GM12878 (cell line): ENCODE results near the gene TEKT3.

Experiments
- KLF5 ChIP-seq: fragments of 450-650 bp; IDR thresholded peaks from 2 replicates; pipeline ENCODE4 v1.6.1; 2014; ENCODE audit warnings: mild to moderate bottlenecking; ENCODE audit not compliant: partially characterized antibody
- POLR2A ChIP-seq: IDR thresholded peaks from 2 replicates; pipeline ENCODE4 v1.6.1; 2011; ENCODE audit warnings: low read depth, mild to moderate bottlenecking, low read length
- TAF1 ChIP-seq: IDR thresholded peaks from 2 replicates; pipeline ENCODE4 v1.6.1; 2011; ENCODE audit warnings: mild to moderate bottlenecking, low read depth, low read length, borderline replicate concordance
- ZNF384 ChIP-seq: IDR thresholded peaks from 2 replicates; pipeline ENCODE4 v1.6.1; 2012; ENCODE audit warnings: low read depth, mild to moderate bottlenecking, low read length, improper control_type of control experiment, borderline replicate concordance

GRCh38 chr17:15380446-15380845 lies 39.0 kb upstream of the TEKT3 start:
- TF ChIP-seq ZNF384 (no peak), KLF5 (no peak), TAF1 (no peak), POLR2A (no peak)
